H1 (cell line): ENCODE measurements around the gene C19orf25. TPM values are rescaled to one million over a fixed set of nuclear protein-coding genes. Genes with fewer than 3 reads are reported as not detected.

Source experiments
- ASH2L ChIP-seq: fragments of 200-600, 300-600 bp; sonication (generic); IDR thresholded peaks from one replicate; pipeline ENCODE4 v1.7.1; 2017; ENCODE audit warnings: low read length
- CHD2 ChIP-seq: IDR thresholded peaks from 2 replicates; pipeline ENCODE4 v1.6.1; 2012; ENCODE audit warnings: low read length, improper control_type of control experiment
- JUND ChIP-seq: IDR thresholded peaks from 2 replicates; pipeline ENCODE4 v1.6.1; 2011; ENCODE audit warnings: mild to moderate bottlenecking, improper control_type of control experiment, low read length
- KDM1A ChIP-seq: fragments of 200-600, 300-600 bp; sonication (generic); IDR thresholded peaks from 2 replicates; pipeline ENCODE4 v1.7.1; 2016; ENCODE audit warnings: mild to moderate bottlenecking, low read length, borderline replicate concordance
- KDM5A ChIP-seq: fragments of 200-600 bp; IDR thresholded peaks from 2 replicates; pipeline ENCODE4 v1.7.1; 2012; ENCODE audit warnings: mild to moderate bottlenecking, low read length, inconsistent platforms, mixed read lengths
- PHF8 ChIP-seq: fragments of 200-600 bp; sonication (generic); conservative IDR thresholded peaks from 2 replicates; pipeline ENCODE4 v1.7.1; 2012; ENCODE audit warnings: low read depth, mild to moderate bottlenecking, inconsistent platforms, low read length, moderate library complexity
- SP1 ChIP-seq: IDR thresholded peaks from 2 replicates; pipeline ENCODE4 v1.6.1; 2011; ENCODE audit warnings: low read depth, low read length
- SP2 ChIP-seq: IDR thresholded peaks from 2 replicates; pipeline ENCODE4 v1.6.1; 2012; ENCODE audit warnings: mild to moderate bottlenecking, low read length, inconsistent platforms
- ZNF274 ChIP-seq: IDR thresholded peaks from 2 replicates; pipeline ENCODE4 v1.7.0; 2012; ENCODE audit warnings: low read length, borderline replicate concordance; ENCODE audit errors: extremely low read depth
- polyA plus RNA-seq, 7 experiments: library from polyadenylated mRNA; depleted of rRNA in 3 of 7; stranded (reverse) in 5 of 7; unstranded in 2 of 7; fragments of >200 nt in 5 of 7; fragments of 200-250 nt in 2 of 7; gene quantifications; 1 replicate in 5 of 7; 2 replicates in 1 of 7; 4 replicates in 1 of 7; pipeline versions ENCODE4 v1.2.1 to v1.2.3, GENCODE V29; 2011 to 2013; ENCODE audit warnings: missing spikeins in 2 of 7, mixed read lengths in 2 of 7
- total RNA-seq: library from RNA; stranded (reverse); fragmentation: NEBNext Ultra II Directional; extraction: Animal tissue kit (Norgen Biotek cat#: 25700); gene quantifications from 2 replicates; pipeline ENCODE4 v1.2.1, GENCODE V29; 2021
- TF ChIP-seq, protein P1 (sequence below): fragments of 300-600 bp; sonication (generic); IDR thresholded peaks from 2 replicates; pipeline ENCODE4 v1.7.1; 2012; ENCODE audit warnings: low read length, moderate library complexity, mild to moderate bottlenecking, inconsistent platforms; ENCODE audit not compliant: insufficient replicate concordance

Gene C19orf25
- total and polyA plus RNA-seq, 2 of the 8 experiments (the other 6 are each of a cell fraction or from before 2014, with no cell fraction given) = 41.3 to 67.4 TPM

DNA sequence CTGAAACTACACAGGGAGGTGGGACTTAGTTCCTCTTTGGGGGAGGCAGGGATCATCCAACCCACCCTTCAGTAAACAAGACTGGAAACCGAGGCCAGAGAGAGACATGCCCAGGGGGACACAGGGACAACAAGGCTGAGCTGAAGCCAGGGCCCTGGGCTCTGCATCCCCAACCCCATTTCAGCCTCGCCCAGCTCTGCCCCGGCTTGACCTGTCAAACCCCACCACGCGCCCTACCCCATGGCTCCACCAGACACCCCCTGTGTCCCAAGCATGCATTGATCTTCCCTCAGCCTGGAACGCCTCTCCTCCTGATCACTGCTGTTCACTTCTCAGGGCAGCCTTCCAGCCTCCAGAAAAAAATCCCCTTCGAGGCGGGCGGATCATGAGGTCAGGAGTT lies 31.1 kb downstream of the C19orf25 start (continued):
- TF ChIP-seq, protein P1, sequence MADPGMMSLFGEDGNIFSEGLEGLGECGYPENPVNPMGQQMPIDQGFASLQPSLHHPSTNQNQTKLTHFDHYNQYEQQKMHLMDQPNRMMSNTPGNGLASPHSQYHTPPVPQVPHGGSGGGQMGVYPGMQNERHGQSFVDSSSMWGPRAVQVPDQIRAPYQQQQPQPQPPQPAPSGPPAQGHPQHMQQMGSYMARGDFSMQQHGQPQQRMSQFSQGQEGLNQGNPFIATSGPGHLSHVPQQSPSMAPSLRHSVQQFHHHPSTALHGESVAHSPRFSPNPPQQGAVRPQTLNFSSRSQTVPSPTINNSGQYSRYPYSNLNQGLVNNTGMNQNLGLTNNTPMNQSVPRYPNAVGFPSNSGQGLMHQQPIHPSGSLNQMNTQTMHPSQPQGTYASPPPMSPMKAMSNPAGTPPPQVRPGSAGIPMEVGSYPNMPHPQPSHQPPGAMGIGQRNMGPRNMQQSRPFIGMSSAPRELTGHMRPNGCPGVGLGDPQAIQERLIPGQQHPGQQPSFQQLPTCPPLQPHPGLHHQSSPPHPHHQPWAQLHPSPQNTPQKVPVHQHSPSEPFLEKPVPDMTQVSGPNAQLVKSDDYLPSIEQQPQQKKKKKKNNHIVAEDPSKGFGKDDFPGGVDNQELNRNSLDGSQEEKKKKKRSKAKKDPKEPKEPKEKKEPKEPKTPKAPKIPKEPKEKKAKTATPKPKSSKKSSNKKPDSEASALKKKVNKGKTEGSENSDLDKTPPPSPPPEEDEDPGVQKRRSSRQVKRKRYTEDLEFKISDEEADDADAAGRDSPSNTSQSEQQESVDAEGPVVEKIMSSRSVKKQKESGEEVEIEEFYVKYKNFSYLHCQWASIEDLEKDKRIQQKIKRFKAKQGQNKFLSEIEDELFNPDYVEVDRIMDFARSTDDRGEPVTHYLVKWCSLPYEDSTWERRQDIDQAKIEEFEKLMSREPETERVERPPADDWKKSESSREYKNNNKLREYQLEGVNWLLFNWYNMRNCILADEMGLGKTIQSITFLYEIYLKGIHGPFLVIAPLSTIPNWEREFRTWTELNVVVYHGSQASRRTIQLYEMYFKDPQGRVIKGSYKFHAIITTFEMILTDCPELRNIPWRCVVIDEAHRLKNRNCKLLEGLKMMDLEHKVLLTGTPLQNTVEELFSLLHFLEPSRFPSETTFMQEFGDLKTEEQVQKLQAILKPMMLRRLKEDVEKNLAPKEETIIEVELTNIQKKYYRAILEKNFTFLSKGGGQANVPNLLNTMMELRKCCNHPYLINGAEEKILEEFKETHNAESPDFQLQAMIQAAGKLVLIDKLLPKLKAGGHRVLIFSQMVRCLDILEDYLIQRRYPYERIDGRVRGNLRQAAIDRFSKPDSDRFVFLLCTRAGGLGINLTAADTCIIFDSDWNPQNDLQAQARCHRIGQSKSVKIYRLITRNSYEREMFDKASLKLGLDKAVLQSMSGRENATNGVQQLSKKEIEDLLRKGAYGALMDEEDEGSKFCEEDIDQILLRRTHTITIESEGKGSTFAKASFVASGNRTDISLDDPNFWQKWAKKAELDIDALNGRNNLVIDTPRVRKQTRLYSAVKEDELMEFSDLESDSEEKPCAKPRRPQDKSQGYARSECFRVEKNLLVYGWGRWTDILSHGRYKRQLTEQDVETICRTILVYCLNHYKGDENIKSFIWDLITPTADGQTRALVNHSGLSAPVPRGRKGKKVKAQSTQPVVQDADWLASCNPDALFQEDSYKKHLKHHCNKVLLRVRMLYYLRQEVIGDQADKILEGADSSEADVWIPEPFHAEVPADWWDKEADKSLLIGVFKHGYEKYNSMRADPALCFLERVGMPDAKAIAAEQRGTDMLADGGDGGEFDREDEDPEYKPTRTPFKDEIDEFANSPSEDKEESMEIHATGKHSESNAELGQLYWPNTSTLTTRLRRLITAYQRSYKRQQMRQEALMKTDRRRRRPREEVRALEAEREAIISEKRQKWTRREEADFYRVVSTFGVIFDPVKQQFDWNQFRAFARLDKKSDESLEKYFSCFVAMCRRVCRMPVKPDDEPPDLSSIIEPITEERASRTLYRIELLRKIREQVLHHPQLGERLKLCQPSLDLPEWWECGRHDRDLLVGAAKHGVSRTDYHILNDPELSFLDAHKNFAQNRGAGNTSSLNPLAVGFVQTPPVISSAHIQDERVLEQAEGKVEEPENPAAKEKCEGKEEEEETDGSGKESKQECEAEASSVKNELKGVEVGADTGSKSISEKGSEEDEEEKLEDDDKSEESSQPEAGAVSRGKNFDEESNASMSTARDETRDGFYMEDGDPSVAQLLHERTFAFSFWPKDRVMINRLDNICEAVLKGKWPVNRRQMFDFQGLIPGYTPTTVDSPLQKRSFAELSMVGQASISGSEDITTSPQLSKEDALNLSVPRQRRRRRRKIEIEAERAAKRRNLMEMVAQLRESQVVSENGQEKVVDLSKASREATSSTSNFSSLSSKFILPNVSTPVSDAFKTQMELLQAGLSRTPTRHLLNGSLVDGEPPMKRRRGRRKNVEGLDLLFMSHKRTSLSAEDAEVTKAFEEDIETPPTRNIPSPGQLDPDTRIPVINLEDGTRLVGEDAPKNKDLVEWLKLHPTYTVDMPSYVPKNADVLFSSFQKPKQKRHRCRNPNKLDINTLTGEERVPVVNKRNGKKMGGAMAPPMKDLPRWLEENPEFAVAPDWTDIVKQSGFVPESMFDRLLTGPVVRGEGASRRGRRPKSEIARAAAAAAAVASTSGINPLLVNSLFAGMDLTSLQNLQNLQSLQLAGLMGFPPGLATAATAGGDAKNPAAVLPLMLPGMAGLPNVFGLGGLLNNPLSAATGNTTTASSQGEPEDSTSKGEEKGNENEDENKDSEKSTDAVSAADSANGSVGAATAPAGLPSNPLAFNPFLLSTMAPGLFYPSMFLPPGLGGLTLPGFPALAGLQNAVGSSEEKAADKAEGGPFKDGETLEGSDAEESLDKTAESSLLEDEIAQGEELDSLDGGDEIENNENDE = no peak
- TF ChIP-seq KDM1A = no peak
- TF ChIP-seq SP2 = no peak
- TF ChIP-seq PHF8 = no peak
- TF ChIP-seq ASH2L = no peak
- TF ChIP-seq CHD2 = no peak
- TF ChIP-seq SP1 = no peak
- no peak for TF ChIP-seq ZNF274
- no peak for TF ChIP-seq KDM5A
- TF ChIP-seq JUND = no peak
